Measurements from ENCODE around the gene KMT2D. TPM values are rescaled to one million over a fixed set of nuclear protein-coding genes. Genes with fewer than 3 reads are reported as not detected.

The KMT2D gene
- total and polyA plus RNA-seq, 2 experiments from 2014 or later = 17.6 to 120 TPM

DNA sequence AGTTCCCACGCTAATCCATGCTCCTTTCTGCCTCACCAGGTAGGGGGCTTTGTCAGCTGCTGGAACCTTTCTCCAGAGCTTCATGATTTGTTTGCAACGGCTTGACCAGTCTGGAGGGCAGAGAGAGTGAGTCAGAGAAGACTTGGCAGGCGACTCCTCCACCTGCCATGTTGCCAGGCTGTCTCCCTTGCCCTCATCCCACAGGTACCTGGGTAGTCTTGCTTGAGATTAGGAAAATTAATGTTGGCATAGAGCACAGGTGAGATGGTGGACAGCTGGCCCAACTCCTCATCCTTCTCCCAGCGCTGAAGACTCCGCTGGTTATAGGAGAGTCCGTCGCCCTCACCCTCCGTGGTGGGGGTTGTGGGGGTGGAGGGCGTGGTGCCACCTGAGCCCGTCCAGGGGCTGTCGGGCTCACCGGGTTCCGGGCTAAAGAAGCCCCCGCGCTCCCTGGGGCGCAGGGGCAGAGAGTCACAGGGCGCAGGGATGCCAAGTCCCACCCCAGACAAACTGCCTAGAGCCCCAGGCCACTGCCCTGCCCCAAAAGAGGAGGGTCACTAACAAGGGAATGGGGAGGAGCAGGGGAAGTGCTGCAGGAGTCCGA lies 18.6 kb downstream of the KMT2D start:
- Histone ChIP-seq H3K4me3 (no peak overlapping the region), H3F3A (replicated peaks; ENCODE audit: low read depth) (no peaks in the 10 kb centered on the region), H3K27me3 (ENCODE audit: insufficient read depth) (no peaks in the 10 kb centered on the region), H4K20me1 (replicated peaks; ENCODE audit: insufficient read depth) (peaks cover 23% of the 10 kb centered on the region), H3K4me2 (no peak overlapping the region), H3K36me3 (ENCODE audit: insufficient read depth) (peaks cover 40% of the 10 kb centered on the region), H2AFZ (no peak overlapping the region), H3K27ac (ENCODE audit: low read depth) (no peak overlapping the region), H3K4me1 (ENCODE audit: insufficient read depth) (no peaks in the 10 kb centered on the region), H3K79me2 (replicated peaks; ENCODE audit: insufficient read depth) (no peaks in the 10 kb centered on the region), H3K9me2 (ENCODE audit: insufficient read depth) (no peaks in the 10 kb centered on the region)
- Mint-ChIP-seq H3K27ac (no peak overlapping the region), H3K4me3 (no peak overlapping the region), H3K9me3 (no peaks in the 10 kb centered on the region), H3K36me3 (ENCODE audit: low read depth) (peaks cover 93% of the 10 kb centered on the region), H3K4me1 (no peaks in the 10 kb centered on the region; the same call in 2 of the 3 replicates), H3K27me3 (ENCODE audit: insufficient read depth, low read depth, poor library complexity) (peaks cover 15% of the 10 kb centered on the region)
- ATAC-seq (no peak), DNase-seq (ENCODE audit: low spot score) (no peak)
- TF ChIP-seq, protein P1, sequence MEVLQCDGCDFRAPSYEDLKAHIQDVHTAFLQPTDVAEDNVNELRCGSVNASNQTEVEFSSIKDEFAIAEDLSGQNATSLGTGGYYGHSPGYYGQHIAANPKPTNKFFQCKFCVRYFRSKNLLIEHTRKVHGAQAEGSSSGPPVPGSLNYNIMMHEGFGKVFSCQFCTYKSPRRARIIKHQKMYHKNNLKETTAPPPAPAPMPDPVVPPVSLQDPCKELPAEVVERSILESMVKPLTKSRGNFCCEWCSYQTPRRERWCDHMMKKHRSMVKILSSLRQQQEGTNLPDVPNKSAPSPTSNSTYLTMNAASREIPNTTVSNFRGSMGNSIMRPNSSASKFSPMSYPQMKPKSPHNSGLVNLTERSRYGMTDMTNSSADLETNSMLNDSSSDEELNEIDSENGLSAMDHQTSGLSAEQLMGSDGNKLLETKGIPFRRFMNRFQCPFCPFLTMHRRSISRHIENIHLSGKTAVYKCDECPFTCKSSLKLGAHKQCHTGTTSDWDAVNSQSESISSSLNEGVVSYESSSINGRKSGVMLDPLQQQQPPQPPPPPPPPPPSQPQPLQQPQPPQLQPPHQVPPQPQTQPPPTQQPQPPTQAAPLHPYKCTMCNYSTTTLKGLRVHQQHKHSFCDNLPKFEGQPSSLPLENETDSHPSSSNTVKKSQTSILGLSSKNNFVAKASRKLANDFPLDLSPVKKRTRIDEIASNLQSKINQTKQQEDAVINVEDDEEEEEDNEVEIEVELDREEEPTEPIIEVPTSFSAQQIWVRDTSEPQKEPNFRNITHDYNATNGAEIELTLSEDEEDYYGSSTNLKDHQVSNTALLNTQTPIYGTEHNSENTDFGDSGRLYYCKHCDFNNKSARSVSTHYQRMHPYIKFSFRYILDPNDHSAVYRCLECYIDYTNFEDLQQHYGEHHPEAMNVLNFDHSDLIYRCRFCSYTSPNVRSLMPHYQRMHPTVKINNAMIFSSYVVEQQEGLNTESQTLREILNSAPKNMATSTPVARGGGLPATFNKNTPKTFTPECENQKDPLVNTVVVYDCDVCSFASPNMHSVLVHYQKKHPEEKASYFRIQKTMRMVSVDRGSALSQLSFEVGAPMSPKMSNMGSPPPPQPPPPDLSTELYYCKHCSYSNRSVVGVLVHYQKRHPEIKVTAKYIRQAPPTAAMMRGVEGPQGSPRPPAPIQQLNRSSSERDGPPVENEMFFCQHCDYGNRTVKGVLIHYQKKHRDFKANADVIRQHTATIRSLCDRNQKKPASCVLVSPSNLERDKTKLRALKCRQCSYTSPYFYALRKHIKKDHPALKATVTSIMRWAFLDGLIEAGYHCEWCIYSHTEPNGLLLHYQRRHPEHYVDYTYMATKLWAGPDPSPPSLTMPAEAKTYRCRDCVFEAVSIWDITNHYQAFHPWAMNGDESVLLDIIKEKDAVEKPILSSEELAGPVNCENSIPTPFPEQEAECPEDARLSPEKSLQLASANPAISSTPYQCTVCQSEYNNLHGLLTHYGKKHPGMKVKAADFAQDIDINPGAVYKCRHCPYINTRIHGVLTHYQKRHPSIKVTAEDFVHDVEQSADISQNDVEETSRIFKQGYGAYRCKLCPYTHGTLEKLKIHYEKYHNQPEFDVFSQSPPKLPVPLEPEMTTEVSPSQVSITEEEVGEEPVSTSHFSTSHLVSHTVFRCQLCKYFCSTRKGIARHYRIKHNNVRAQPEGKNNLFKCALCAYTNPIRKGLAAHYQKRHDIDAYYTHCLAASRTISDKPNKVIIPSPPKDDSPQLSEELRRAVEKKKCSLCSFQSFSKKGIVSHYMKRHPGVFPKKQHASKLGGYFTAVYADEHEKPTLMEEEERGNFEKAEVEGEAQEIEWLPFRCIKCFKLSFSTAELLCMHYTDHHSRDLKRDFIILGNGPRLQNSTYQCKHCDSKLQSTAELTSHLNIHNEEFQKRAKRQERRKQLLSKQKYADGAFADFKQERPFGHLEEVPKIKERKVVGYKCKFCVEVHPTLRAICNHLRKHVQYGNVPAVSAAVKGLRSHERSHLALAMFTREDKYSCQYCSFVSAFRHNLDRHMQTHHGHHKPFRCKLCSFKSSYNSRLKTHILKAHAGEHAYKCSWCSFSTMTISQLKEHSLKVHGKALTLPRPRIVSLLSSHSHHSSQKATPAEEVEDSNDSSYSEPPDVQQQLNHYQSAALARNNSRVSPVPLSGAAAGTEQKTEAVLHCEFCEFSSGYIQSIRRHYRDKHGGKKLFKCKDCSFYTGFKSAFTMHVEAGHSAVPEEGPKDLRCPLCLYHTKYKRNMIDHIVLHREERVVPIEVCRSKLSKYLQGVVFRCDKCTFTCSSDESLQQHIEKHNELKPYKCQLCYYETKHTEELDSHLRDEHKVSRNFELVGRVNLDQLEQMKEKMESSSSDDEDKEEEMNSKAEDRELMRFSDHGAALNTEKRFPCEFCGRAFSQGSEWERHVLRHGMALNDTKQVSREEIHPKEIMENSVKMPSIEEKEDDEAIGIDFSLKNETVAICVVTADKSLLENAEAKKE (CRISPR knock-in tag; IDR thresholded peaks at IDR 0.05) = no peak
- no peak for TF ChIP-seq ZNF114 (CRISPR knock-in tag; IDR thresholded peaks at IDR 0.05)

DNA sequence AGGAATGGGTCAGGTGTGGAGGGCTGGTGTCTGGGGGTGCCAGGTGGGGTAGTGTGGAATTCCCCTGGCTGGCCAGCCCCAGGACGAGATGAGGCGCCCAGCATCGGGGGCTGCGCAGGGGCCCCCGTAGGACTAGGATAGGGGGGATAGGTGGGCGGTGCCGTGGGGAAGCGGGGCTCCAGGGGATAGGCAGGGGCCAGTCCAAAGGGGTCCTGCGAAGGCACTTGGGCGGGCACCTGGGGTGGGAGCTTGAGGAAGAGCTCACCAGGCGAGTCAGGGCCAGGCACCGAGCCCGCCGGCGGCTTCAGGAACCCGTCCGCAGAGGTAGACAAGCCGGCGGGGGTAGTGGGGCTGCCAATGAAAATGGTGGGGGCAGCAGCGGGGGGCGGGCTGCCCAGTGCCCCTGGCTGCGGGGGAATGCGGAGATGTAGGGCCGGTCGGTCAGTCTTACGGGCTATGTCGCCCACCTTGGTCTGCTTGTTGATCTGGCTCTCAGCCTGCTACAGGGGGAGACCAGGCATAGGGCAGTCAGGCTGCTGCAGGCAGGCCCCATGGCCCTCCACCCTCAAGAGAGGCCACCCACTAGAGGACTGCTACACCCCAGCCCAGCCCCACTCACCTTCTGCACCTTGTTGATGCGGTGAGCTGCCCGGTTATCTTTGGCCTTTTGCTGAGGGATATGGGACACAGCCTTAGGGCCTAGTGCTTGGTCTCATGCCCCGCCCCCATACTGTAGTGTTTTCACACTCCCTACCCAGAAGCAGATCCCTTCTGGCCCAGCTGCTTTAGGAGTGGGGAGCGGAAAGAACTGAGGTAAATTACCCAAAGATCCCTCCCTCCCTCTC lies 19.3 kb downstream of the KMT2D start:
- no peak overlapping the region for H3K27ac Mint-ChIP-seq
- no peak overlapping the region for H2AFZ ChIP-seq
- H3K27me3 Mint-ChIP-seq (ENCODE audit: insufficient read depth, low read depth, poor library complexity) = peaks cover 10% of the 10 kb centered on the region
- no peak overlapping the region for H3K4me3 Mint-ChIP-seq
- H3K4me2 ChIP-seq = no peak overlapping the region
- DNase-seq (ENCODE audit: low spot score) (no peak), ATAC-seq (no peak)
- no peak overlapping the region for H3K27ac ChIP-seq (ENCODE audit: low read depth)
- no peaks in the 10 kb centered on the region for H3K9me3 Mint-ChIP-seq
- no peak overlapping the region for H3K4me3 ChIP-seq
- H3K36me3 ChIP-seq (ENCODE audit: insufficient read depth) = peaks cover 33% of the 10 kb centered on the region
- no peaks in the 10 kb centered on the region for H3K4me1 ChIP-seq (ENCODE audit: insufficient read depth)
- peaks cover 20% of the 10 kb centered on the region for H4K20me1 ChIP-seq (replicated peaks; ENCODE audit: insufficient read depth)
- no peaks in the 10 kb centered on the region for H3K9me2 ChIP-seq (ENCODE audit: insufficient read depth)
- H3K36me3 Mint-ChIP-seq (ENCODE audit: low read depth) = peaks cover 90% of the 10 kb centered on the region
- H3F3A ChIP-seq (replicated peaks; ENCODE audit: low read depth) = no peaks in the 10 kb centered on the region
- no peaks in the 10 kb centered on the region for H3K79me2 ChIP-seq (replicated peaks; ENCODE audit: insufficient read depth)
- H3K4me1 Mint-ChIP-seq = no peaks in the 10 kb centered on the region; the same call in 2 of the 3 replicates
- H3K27me3 ChIP-seq (ENCODE audit: insufficient read depth) = no peaks in the 10 kb centered on the region
- TF ChIP-seq, protein P2, sequence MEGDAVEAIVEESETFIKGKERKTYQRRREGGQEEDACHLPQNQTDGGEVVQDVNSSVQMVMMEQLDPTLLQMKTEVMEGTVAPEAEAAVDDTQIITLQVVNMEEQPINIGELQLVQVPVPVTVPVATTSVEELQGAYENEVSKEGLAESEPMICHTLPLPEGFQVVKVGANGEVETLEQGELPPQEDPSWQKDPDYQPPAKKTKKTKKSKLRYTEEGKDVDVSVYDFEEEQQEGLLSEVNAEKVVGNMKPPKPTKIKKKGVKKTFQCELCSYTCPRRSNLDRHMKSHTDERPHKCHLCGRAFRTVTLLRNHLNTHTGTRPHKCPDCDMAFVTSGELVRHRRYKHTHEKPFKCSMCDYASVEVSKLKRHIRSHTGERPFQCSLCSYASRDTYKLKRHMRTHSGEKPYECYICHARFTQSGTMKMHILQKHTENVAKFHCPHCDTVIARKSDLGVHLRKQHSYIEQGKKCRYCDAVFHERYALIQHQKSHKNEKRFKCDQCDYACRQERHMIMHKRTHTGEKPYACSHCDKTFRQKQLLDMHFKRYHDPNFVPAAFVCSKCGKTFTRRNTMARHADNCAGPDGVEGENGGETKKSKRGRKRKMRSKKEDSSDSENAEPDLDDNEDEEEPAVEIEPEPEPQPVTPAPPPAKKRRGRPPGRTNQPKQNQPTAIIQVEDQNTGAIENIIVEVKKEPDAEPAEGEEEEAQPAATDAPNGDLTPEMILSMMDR (conservative IDR thresholded peaks at IDR 0.05; ENCODE audit: low read depth in 2 of 2) = no peak
- TF ChIP-seq, protein P3, sequence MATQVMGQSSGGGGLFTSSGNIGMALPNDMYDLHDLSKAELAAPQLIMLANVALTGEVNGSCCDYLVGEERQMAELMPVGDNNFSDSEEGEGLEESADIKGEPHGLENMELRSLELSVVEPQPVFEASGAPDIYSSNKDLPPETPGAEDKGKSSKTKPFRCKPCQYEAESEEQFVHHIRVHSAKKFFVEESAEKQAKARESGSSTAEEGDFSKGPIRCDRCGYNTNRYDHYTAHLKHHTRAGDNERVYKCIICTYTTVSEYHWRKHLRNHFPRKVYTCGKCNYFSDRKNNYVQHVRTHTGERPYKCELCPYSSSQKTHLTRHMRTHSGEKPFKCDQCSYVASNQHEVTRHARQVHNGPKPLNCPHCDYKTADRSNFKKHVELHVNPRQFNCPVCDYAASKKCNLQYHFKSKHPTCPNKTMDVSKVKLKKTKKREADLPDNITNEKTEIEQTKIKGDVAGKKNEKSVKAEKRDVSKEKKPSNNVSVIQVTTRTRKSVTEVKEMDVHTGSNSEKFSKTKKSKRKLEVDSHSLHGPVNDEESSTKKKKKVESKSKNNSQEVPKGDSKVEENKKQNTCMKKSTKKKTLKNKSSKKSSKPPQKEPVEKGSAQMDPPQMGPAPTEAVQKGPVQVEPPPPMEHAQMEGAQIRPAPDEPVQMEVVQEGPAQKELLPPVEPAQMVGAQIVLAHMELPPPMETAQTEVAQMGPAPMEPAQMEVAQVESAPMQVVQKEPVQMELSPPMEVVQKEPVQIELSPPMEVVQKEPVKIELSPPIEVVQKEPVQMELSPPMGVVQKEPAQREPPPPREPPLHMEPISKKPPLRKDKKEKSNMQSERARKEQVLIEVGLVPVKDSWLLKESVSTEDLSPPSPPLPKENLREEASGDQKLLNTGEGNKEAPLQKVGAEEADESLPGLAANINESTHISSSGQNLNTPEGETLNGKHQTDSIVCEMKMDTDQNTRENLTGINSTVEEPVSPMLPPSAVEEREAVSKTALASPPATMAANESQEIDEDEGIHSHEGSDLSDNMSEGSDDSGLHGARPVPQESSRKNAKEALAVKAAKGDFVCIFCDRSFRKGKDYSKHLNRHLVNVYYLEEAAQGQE (IDR thresholded peaks at IDR 0.05; ENCODE audit: unreplicated experiment) = no peak
- TF ChIP-seq EZH2phosphoT487 (IDR thresholded peaks at IDR 0.05; ENCODE audit: unreplicated experiment) = no peak

Measured in GM23338 (cell line).